ENCODE results near the gene SCRT2.

The SCRT2 gene

DNA sequence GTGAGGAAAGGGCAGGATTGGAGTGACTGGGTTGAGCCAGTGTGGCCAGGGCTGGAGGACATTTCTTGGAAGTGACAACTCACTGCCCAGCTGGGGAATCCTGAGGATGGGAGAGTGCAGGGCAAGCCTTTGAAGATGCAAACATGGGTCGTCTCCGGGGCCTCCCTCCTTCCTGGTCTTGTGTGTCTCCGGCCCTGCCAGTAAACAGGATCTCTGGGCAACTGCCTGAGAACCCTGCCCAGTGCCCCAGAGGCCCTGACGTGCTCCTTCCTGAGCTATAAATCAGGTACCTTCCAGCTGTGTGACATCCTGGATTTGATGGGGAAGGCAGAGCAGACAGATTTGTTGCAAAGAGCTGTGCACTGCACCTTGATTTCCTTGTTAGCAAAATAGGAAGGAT is 52.6 kb downstream of the SCRT2 start:
- DNase-seq: no peak

- DNase-seq: no peak
Observed at GRCh38 chr20:622161-622560, 53.4 kb downstream of the SCRT2 start.

GRCh38 chr20:621125-621756 is 54.4 kb downstream of the SCRT2 start:
- DNase-seq: no peak

DNA sequence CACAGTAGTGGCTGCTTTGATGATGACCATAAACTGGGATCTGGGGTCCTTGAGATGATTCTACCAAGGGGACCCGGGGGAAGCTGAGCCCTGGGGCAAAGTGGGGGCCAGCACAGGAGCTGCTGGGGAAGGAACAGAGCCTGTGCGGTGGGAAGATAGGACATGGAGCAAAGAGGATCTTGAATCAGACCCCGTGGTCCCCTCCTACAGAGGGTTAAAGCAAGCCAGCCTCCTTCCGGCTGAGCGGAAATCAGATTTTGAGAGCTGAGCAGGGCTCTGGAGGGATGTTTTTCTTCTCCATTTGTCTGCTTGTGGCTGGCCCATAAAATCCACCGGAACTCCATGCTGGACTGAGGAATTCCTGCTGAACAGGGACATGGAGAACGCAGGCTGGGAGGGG is 55.4 kb downstream of the SCRT2 start:
- no peak for DNase-seq

DNA sequence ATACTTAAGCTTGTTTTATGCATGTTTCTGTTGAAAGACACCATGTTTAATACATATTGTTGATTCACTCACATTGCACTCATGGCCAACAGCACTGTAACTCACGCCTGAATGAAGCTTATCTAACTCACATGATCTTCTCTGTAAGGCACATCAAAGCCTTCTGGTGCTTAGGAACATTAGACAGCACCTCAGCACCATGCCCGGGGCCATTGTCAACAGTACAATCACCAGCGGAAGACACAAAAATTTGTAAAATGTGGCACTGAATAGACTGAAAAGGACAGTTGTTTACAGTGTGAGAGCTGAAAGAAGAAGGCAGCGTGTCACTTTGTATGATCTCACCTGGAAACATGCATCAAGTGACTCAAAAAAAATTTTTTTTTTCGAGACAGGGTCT is 56.6 kb downstream of the SCRT2 start:
- no peak for DNase-seq

DNA sequence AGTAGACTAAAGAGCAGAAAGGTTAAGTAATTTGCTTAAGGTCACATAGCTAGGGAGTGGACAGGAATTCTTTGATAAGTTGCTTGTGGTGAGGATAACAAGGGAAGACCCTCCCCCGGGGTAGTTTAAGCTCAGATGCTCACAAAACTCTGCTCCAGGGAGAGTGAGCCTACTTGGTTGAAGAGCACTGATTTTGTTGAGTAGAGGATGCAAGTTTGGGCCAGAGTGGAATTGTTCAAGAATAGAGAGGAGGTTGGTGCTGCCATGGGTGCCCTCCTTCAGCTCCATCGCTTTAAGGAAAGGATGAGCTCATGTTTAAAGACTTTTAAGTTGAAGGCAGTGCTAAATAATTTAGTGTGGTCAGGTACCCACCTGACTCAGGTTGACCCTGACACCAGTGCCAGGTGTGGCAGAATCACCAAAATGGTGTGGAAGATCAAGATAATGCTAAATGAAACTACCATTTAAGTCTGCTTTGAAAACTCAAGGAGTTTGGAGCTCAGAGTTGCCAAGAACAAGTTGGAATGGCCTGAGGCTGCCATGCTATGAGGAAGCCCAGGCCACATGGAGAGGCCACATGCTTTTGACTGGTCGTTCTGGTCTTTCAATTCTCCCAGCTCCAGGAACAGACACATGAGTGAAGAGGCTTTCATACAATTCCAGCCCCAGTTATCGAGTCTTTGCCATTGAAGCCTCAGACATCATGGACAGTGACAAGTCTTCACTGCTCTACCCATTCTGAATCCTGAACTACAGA is 57.5 kb downstream of the SCRT2 start:
- DNase-seq: no peak

- no peak for DNase-seq
Observed at GRCh38 chr20:615514-615913, 60.1 kb downstream of the SCRT2 start.

- DNase-seq: no peak
Observed at GRCh38 chr20:611843-612185, 63.8 kb downstream of the SCRT2 start.

Data from activated gamma-delta T cell (primary cell).